ENCODE measurements around the gene ZNF821.

DNA sequence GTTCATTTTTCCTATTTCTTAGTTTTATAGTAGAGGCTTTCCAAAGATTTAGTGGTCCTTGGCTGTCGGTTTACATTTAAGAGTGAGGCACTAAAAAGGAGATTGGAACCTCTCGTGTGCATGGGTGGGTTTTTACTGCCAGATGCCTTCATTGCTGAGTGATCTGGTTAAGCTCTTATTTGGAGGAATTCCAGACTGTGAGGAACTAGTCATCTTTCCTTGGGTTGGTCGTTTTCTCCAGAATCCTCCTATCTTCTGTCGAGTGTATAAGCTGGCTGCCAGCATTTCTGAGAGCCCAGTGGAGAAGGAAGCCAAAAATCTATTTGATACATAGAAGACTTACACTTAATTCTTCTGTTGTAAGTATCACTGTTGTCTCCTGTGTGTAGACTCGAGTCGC lies 33.9 kb upstream of the ZNF821 start:
- TF ChIP-seq, protein P1, sequence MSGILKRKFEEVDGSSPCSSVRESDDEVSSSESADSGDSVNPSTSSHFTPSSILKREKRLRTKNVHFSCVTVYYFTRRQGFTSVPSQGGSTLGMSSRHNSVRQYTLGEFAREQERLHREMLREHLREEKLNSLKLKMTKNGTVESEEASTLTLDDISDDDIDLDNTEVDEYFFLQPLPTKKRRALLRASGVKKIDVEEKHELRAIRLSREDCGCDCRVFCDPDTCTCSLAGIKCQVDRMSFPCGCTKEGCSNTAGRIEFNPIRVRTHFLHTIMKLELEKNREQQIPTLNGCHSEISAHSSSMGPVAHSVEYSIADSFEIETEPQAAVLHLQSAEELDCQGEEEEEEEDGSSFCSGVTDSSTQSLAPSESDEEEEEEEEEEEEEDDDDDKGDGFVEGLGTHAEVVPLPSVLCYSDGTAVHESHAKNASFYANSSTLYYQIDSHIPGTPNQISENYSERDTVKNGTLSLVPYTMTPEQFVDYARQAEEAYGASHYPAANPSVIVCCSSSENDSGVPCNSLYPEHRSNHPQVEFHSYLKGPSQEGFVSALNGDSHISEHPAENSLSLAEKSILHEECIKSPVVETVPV (CRISPR knock-in tag; IDR thresholded peaks at IDR 0.05) = no peak
- TF ChIP-seq ZNF70 (CRISPR knock-in tag; IDR thresholded peaks at IDR 0.05) (no peak), GLIS3 (CRISPR knock-in tag; IDR thresholded peaks at IDR 0.05) (no peak), ZFP30 (CRISPR knock-in tag; IDR thresholded peaks at IDR 0.05) (no peak), ZFP3 (CRISPR knock-in tag; IDR thresholded peaks at IDR 0.05) (no peak)
- TF ChIP-seq, protein P2, sequence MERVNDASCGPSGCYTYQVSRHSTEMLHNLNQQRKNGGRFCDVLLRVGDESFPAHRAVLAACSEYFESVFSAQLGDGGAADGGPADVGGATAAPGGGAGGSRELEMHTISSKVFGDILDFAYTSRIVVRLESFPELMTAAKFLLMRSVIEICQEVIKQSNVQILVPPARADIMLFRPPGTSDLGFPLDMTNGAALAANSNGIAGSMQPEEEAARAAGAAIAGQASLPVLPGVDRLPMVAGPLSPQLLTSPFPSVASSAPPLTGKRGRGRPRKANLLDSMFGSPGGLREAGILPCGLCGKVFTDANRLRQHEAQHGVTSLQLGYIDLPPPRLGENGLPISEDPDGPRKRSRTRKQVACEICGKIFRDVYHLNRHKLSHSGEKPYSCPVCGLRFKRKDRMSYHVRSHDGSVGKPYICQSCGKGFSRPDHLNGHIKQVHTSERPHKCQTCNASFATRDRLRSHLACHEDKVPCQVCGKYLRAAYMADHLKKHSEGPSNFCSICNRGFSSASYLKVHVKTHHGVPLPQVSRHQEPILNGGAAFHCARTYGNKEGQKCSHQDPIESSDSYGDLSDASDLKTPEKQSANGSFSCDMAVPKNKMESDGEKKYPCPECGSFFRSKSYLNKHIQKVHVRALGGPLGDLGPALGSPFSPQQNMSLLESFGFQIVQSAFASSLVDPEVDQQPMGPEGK (CRISPR knock-in tag; IDR thresholded peaks at IDR 0.05; ENCODE audit: borderline replicate concordance) = no peak
- TF ChIP-seq, protein P3, sequence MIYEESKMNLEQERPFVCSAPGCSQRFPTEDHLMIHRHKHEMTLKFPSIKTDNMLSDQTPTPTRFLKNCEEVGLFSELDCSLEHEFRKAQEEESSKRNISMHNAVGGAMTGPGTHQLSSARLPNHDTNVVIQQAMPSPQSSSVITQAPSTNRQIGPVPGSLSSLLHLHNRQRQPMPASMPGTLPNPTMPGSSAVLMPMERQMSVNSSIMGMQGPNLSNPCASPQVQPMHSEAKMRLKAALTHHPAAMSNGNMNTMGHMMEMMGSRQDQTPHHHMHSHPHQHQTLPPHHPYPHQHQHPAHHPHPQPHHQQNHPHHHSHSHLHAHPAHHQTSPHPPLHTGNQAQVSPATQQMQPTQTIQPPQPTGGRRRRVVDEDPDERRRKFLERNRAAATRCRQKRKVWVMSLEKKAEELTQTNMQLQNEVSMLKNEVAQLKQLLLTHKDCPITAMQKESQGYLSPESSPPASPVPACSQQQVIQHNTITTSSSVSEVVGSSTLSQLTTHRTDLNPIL (CRISPR knock-in tag; IDR thresholded peaks at IDR 0.05; ENCODE audit: low read depth) = no peak

Data from SK-N-SH treated with all-trans-retinoic acid at 6 μM for 48 hours (cell line).